GM21619 (cell line): Measurements from ENCODE around the gene KLHDC7B.

Source experiments
- ATAC-seq: cut with Tn5 transposase; IDR thresholded peaks from one replicate; pipeline ENCODE4 v1.9.1; 2021; ENCODE audit not compliant: unreplicated experiment

Gene KLHDC7B

GRCh38 chr22:50571264-50572175 lies 25.8 kb downstream of the KLHDC7B start:
- ATAC-seq, result no peak

- ATAC-seq, result no peak
These were observed 27.3 kb downstream of the KLHDC7B start for GRCh38 chr22:50572965-50573364.

- no peak for ATAC-seq
These were observed 28.0 kb downstream of the KLHDC7B start for GRCh38 chr22:50573491-50574382.

GRCh38 chr22:50574383-50574755 lies 28.7 kb downstream of the KLHDC7B start:
- ATAC-seq, result no peak

DNA sequence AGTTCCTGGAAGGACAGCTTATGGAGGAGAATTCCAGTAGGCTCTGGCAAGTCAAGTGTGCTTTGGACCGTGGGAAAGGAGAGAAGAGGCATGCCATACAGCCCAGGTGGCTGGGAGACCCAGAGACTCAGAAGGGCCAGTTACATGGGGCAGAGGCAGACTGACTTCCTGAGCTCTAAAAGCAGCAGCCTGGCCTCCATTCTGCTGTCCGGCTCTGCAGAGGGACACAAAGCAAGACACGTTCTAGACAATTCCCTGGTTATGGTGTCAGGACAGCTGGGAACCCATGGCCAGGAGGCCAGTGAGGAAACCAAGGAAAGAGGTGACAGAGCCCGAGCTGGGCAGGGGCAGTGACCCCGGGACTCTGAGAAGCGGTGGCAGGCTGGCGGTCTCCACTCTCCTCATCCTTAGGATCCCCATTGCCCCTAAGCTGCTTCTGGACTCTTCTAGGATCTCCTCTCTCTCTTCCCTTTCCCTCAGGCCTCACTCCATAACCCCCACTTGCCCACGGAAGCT lies 29.8 kb downstream of the KLHDC7B start:
- no peak for ATAC-seq

DNA sequence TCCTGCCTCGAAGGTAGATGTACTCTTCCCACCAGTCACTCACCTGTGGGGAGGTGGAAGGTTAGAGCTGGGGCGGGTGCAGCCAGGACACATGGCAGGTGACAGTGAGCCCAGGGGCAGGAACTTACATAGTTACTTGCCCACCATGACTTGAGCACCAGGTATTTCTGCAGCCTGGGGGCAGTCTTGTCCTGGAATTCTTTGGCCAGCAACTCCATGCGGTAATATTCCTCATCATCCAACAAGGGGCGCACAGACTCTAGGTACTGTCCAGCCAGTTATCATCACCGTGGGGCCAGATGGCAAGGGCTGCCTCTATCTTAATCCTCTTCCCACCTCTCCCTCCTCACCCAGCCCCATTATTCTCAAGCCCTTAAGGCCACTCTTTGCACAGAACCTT lies 30.4 kb downstream of the KLHDC7B start:
- no peak for ATAC-seq

DNA sequence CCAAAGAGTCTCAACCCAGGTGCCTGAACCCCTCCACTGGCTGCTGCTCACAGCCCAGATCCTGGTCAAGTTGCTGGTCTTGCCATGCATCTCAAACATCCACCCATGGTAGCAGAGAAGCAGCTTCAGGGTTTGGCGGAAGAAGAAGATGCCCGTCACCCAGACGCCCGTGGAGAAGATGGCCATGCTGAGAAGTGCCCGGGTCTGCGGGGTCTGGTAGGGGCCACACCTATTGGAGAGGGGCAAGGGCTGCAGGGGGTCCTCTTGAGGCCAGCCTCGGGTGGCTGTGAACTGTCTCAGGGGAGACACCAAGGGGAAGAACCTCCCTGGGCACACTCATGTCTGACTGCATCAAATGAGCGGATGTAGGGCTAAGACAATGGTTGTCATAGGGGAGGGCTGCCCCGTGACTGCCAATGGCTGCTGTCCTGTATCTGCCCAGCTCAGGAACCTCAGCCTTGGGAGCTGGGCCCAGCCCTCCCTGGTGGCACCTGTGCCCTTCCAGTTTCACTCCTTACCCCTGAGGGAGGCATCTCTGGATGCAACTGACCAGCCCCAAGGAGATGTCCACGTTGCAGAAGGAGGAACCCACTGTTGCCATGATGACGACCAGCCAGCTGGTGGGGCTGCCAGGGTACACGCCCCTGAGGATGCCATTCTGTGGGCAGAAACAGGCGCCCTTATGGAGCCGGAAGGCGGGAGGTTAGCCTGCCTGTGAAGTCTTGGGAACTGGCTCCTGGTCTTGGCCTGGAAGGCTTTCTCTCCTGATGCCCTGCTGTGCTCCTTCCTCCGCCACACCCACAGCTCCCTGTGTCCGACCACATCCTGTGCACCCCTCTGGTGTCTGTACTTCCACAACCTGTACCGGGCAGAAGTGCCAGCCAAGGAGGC lies 31.4 kb downstream of the KLHDC7B start:
- no peak for ATAC-seq

DNA sequence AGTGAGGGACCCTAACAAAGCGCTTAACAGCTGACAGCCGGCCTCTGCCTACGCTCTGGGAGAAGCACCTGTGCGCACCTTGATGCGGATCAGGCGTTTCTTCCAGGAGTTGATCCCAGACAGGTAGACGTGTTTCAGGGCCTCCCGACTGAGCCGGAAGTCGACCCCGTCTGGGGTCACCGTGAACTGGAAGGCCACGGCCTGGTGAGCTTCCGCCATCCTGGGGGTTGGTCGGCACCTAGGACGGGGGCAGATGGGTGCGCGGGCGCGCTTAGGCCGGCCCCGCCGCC lies 31.9 kb downstream of the KLHDC7B start:
- ATAC-seq, result no peak

GRCh38 chr22:50577987-50578775 lies 32.5 kb downstream of the KLHDC7B start, which contains the start of gene CPT1B:
Gene CPT1B, minus strand, starts transcription at chr22:50578427. Its CDS starts 512 bp downstream, at chr22:50577915.
- no peak for ATAC-seq

- ATAC-seq, result no peak
These were observed 33.1 kb downstream of the KLHDC7B start for GRCh38 chr22:50578776-50579310.

DNA sequence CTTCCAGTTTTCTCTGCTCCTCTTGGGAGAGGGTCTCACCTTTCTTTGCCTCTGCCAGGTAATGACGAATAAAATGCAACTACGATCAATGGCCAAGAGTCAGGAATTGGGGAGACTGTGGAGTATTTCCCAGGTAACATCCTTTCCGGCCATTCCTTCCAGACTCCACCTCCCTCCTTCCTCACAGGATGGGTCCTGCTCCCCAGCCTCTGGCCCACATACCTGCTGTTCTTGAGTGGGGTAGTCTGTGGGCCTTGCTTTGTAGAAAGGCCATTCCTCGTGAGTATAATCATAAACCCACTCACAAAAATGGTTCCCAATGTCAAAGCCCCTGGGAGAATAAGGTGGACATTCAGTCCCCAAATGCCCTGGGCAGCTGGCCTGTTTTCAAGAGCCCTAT lies 34.1 kb downstream of the KLHDC7B start:
- no peak for ATAC-seq

GRCh38 chr22:50581031-50581949 lies 35.6 kb downstream of the KLHDC7B start:
- ATAC-seq, result no peak

GRCh38 chr22:50581950-50582492 lies 36.3 kb downstream of the KLHDC7B start:
- no peak for ATAC-seq

DNA sequence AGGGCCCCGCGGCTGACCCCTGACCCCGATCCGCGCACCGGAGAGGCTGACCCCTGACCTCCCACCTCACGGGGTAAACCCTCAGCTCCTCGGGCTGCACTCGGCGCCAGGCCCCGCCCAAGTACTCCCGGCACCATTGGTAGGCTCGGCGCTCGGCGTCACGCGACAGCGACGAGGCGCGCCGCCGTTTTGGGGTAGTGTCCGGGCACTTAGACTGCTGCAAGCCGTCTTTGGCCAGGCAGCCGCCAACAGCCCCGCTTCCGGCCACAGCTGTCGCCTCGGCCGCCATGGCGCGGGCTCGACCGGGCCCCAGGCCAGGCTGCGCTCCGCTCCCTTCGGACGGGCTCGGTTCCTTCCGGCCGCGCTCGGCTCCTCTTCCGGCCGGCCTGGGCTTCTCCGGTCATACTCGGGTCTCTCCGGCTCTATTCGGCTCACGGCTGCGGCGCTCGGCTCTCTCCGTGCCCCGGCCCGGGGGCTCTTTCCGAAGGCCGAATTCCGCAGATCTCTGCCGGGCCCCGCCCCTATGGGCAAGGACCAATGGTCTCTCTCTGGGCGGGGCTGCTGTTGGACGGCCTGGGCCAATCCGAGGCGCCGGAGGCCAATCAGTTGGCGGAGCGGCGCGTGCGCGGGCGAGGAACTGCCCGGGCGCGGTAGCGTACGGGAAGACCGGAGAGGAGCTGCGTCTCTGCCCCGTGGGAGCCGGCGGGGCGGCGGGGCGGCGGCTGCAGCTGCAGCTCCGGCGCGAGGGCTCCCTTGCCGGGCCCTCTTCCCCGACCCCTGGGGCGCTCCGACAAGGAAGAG lies 37.0 kb downstream of the KLHDC7B start, which contains the start of gene CHKB:
Gene CHKB (minus strand): TSS at position 357 of the 801 bp plus-strand sequence. CDS start 68 bp downstream, at position 289.
- peak; percentile 86 for ATAC-seq

GRCh38 chr22:50583294-50583861 lies 37.7 kb downstream of the KLHDC7B start:
- peak; percentile 28 for ATAC-seq

DNA sequence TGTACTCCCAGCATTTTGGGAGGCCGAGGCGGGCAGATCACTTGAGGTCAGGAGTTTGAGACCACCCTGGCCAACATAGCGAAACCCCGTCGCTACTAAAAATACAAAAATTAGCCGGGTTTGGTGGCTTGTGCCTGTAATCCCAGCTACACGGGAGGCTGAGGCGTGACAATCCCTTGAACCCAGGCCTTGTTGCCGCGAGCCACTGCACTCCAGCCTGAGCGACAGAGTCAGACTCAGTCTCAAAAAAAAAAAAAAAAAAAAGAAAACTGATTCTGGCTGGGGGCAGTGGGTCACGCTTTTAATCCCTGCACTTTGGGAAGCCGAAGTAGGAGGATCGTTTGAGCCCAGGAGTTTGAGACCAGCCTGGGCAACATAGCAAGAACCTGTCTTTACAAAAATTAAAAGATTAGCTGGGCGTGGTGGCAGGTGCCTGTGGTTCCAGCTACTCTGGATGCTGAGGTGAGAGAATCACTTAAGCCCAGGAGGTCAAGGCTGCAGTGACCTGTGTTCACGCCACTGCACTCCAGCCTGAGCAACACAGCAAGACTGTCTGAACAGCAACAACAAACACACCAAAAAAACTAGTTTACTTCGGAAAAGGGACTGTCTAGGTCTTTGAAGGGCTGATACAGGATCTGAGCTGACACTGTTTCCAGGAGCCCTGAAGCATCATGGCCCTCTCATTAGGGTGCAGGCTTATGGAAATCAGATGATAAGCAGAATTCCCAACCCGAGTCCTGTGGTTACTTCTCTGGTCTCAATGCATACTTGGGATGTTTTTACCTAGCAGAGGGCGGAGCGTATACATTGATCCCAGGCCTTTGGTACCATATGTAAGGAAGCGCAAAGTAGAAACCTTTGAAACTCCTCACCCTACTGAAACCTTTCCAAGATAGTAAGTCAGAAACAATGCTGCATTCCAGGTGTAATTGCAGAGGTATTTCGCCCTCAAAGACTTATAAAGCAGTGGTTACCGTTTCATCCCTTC lies 38.7 kb downstream of the KLHDC7B start:
- ATAC-seq, result no peak
